Measurements from ENCODE around the gene GTPBP1.

Gene GTPBP1

GRCh38 chr22:38742176-38742942 lies 36.6 kb downstream of the GTPBP1 start:
- DNase-seq, result no peak

GRCh38 chr22:38744981-38745380 lies 39.2 kb downstream of the GTPBP1 start:
- no peak for DNase-seq

GRCh38 chr22:38745676-38746460 lies 40.1 kb downstream of the GTPBP1 start:
- no peak for DNase-seq

- DNase-seq, result no peak
These were observed 42.9 kb downstream of the GTPBP1 start for GRCh38 chr22:38748487-38749136.

GRCh38 chr22:38750104-38750503 lies 44.4 kb downstream of the GTPBP1 start:
- DNase-seq, result no peak

- no peak for DNase-seq
These were observed 44.9 kb downstream of the GTPBP1 start for GRCh38 chr22:38750638-38751037.

- no peak for DNase-seq
These were observed 45.3 kb downstream of the GTPBP1 start for GRCh38 chr22:38751066-38751421.

- no peak for DNase-seq
These were observed 45.9 kb downstream of the GTPBP1 start for GRCh38 chr22:38751422-38752346.

- no peak for DNase-seq
These were observed 48.4 kb downstream of the GTPBP1 start for GRCh38 chr22:38753948-38754750.

- no peak for DNase-seq
These were observed 49.0 kb downstream of the GTPBP1 start for GRCh38 chr22:38754751-38755154.

GRCh38 chr22:38755155-38755910 lies 49.6 kb downstream of the GTPBP1 start:
- DNase-seq, result peak; percentile 65

- peak; percentile 60 for DNase-seq
These were observed 50.3 kb downstream of the GTPBP1 start, which contains the start of gene SUN2 for GRCh38 chr22:38755911-38756532. Gene SUN2, minus strand, starts transcription at chr22:38755998. Its CDS starts 3,370 bp downstream, at chr22:38752628.

- DNase-seq, result no peak
These were observed 51.1 kb downstream of the GTPBP1 start for GRCh38 chr22:38756711-38757463.

GRCh38 chr22:38757464-38757757 lies 51.7 kb downstream of the GTPBP1 start:
- DNase-seq, result no peak

- DNase-seq, result no peak
These were observed 52.7 kb downstream of the GTPBP1 start for GRCh38 chr22:38758276-38758945.

GRCh38 chr22:38759005-38759404 lies 53.3 kb downstream of the GTPBP1 start:
- no peak for DNase-seq

GRCh38 chr22:38760477-38761201 lies 54.9 kb downstream of the GTPBP1 start:
- no peak for DNase-seq

Data from NCI-H226 (cell line).